ENCODE data around the gene BCL7B.
"Not testable (repeated sequence)": the region's sequence is repeated elsewhere in the genome, so short reads cannot be mapped to it uniquely, and the experiment has no call there.

Gene BCL7B

GRCh38 chr7:73557397-73558257 lies at the start of gene BCL7B:
Gene BCL7B, minus strand, starts transcription at chr7:73557690. Its CDS starts 112 bp downstream, at chr7:73557578.
- DNase-seq (ENCODE audit: low spot score): peak; percentile 65

GRCh38 chr7:73605601-73606220 lies 48.2 kb upstream of the BCL7B start:
- DNase-seq (ENCODE audit: low spot score): no peak

GRCh38 chr7:73602721-73603651 lies 45.5 kb upstream of the BCL7B start:
- DNase-seq (ENCODE audit: low spot score): peak; percentile 52

- no peak for DNase-seq (ENCODE audit: low spot score)
Observed at GRCh38 chr7:73599916-73600315, 42.4 kb upstream of the BCL7B start.

GRCh38 chr7:73599151-73599882 lies 41.8 kb upstream of the BCL7B start:
- DNase-seq (ENCODE audit: low spot score): no peak

- DNase-seq (ENCODE audit: low spot score): no peak
Observed at GRCh38 chr7:73597978-73598782, 40.7 kb upstream of the BCL7B start.

GRCh38 chr7:73596191-73597065 lies 38.9 kb upstream of the BCL7B start:
- DNase-seq (ENCODE audit: low spot score): no peak

- DNase-seq (ENCODE audit: low spot score): no peak
Observed at GRCh38 chr7:73595358-73595757, 37.9 kb upstream of the BCL7B start.

GRCh38 chr7:73593207-73594045 lies 35.9 kb upstream of the BCL7B start:
- DNase-seq (ENCODE audit: low spot score): no peak

GRCh38 chr7:73586911-73587310 lies 29.4 kb upstream of the BCL7B start:
- DNase-seq (ENCODE audit: low spot score): no peak

- no peak for DNase-seq (ENCODE audit: low spot score)
Observed at GRCh38 chr7:73585196-73585595, 27.7 kb upstream of the BCL7B start.

GRCh38 chr7:73582664-73583202 lies 25.2 kb upstream of the BCL7B start:
- no peak for DNase-seq (ENCODE audit: low spot score)

- not testable (repeated sequence) for DNase-seq (ENCODE audit: low spot score)
Observed at GRCh38 chr7:73581006-73581405, 23.5 kb upstream of the BCL7B start.

GRCh38 chr7:73578342-73579128 lies 21.0 kb upstream of the BCL7B start, which contains the start of gene TBL2:
Gene TBL2, minus strand, starts transcription at chr7:73578579. Its CDS starts 30 bp downstream, at chr7:73578549.
- DNase-seq (ENCODE audit: low spot score): peak; percentile 98

GRCh38 chr7:73577627-73578341 lies 20.3 kb upstream of the BCL7B start:
- no peak for DNase-seq (ENCODE audit: low spot score)

- no peak for DNase-seq (ENCODE audit: low spot score)
Observed at GRCh38 chr7:73573791-73574190, 16.3 kb upstream of the BCL7B start.

GRCh38 chr7:73573276-73573675 lies 15.8 kb upstream of the BCL7B start:
- DNase-seq (ENCODE audit: low spot score): peak; percentile 41

All from pons (tissue), 1 donor.